Measurements from ENCODE around the gene LXN.
"Not testable (repeated sequence)": the region's sequence is repeated elsewhere in the genome, so short reads cannot be mapped to it uniquely, and the experiment has no call there.

LXN gene, protein sequence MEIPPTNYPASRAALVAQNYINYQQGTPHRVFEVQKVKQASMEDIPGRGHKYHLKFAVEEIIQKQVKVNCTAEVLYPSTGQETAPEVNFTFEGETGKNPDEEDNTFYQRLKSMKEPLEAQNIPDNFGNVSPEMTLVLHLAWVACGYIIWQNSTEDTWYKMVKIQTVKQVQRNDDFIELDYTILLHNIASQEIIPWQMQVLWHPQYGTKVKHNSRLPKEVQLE

DNA sequence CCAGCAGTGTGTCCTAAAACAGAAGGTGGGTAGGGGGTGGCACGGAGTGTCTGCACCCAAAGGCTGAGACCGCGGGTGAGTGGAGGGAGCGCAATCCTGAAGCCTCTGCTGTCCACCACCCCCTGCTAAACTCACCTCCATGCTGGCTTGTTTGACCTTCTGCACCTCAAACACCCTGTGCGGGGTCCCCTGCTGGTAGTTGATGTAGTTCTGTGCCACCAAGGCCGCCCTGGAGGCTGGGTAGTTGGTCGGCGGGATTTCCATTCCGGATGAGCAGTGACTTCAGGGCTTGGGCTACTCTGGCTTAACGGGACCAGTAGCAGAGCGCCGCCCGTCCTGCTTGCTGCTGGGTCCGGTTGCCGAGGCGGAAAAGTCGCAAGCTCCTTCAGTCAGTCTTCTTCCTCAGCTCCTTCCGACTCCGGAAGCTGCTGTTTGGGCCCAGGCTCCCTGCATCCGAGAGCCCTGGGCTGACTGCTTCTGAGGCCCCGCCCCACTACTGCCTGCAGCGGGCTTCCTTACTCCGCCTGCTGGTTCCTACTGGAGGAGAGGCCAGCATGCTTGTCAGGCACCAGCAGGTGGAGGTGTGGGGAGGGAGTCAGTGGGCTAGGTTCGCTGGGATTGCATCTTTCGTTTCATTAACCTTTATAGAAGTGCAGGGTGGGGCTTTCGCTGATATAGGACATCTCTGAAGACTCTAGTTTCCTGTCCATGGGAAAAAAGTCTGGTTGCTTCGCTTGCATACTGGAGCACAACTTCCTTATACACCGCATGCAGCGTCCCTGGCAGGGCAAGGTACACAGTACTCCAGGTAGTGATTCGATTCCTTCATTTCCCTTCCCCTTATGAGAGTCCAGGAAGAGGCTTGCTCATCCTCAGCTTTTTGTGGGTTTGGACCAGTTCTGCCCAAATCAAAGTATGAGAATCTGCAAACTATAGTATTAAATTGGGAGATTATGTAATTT lies at the start of gene LXN:
Gene LXN, minus strand, starts transcription at position 434 of the 962 bp plus-strand sequence. Its CDS starts 170 bp downstream, at position 264.
- ATAC-seq: peak; percentile 97 to 98

DNA sequence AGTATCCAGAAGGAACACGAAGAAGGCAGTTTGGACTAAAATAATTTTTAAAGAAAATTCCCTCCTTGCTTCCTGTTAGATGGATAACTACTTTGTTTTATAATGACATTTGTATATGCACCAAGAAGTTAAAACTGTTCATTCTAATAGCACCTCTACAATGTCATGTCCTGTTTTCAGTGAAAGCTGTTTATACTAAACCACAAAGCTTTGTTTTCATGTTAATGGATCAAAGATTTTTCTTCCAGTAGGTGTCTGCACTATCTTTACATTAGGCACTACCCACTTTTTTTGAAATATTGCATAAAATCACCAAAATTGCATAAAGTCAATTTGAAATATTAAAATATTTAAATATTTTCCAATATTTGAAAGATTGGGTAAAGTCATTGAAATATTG lies 49.7 kb upstream of the LXN start:
- ATAC-seq: no peak

DNA sequence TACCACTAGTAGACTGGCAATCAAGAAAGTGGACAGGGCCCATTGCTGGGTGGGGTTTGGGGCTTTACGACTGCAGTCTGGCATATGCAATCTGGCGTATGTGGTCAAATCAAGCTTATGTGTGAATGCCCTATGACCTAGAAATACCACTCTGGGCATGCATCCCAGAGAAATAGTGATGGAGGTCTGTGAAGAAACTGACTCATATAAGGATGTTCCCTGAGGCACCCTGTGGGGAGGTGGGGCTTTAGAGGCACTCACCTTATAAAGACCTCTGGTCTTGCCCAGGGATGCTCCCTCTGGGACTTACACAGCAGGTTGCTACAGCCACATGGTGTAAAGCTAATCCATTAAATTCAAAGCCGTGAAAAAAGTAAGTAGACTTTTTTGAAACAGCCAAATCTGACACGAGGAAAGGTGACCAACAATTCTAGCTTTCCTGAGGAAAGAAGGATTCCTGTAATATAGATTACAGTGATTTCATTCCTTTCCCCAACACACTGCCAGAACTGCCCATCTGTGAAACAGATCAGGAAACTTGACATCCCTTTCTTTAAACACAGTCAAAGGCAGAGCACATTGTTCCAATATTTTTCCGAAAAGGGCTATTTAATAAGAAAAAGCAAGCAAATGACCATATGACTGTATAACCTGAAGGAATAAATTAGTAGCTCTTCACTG lies 46.2 kb upstream of the LXN start:
- no peak for ATAC-seq

DNA sequence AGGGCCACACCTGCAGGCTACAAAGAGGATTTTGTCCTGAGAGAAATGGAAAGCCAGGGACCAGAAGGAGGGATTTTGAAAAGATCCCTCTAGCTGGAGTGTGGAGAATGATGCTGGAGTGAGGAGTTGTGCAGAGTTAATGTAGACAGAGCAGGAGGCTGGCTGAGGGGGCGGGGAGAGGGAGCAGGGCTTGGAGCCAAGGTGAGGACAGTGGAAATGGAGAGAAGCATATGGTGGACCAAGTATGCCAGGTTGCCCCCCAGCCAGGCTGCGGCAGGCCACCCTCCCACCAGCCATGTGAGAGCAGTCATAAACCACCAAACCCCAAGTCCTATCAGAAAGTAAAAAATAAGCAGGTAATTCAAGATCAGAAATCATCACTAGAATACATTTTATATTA lies 45.1 kb upstream of the LXN start:
- ATAC-seq: no peak

DNA sequence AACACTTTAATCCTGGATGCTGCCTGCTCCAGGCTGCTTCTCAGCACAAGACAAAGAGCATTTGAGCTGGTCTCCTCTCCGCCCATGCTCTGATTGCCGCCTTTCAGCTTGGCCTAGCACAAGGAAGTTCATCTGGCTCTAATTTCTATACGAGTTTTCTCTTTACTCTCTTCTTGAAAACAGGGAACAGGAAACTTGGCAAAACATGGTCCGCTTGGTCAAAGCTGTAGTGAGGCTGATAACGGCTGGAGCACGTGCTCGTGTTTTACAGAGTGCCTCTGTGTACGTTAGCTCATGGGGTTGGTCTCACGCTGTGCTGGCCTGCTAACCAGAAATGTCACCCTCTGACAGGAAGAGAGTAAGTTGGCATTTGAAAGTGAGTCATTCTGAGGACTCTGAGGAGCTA lies 40.6 kb upstream of the LXN start:
- ATAC-seq: no peak

DNA sequence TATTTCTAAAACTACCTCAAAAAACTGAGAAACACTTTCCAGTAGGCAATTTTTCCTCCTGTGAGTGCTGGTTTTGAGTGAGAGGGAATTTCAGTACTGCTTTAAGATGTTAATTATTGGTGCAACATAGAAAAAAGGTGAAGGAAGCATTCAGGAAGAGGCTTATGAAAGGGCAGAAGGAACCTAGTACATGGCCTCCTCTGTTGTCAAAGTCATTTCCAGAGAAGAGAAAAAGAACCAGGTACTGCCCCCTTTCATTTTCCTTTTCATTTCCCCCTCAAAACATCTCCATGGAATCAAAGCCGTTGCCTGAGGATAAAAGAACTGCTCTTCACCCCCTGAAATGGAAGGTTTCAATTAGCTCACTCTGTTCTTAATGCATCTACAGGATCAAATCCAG lies 40.0 kb upstream of the LXN start:
- no peak for ATAC-seq

DNA sequence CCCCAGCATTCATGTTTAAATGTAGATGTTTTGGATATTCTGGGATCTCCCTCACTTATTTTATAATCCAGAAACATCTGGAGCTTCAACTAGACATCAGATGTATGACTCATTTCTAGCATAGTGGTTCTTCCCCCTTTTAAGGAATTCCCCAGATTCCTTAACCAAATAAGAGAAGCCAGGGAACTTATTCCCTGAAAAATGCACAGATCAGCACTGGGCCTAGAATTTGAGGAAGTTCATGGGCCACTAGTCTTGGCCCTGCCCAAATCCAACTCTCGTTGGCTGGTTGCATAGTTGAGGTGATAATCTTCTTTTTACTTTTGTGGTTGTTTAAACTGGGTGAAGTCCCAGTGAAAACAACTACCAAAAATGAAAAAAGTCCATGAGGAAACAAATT lies 39.4 kb upstream of the LXN start:
- ATAC-seq: no peak

DNA sequence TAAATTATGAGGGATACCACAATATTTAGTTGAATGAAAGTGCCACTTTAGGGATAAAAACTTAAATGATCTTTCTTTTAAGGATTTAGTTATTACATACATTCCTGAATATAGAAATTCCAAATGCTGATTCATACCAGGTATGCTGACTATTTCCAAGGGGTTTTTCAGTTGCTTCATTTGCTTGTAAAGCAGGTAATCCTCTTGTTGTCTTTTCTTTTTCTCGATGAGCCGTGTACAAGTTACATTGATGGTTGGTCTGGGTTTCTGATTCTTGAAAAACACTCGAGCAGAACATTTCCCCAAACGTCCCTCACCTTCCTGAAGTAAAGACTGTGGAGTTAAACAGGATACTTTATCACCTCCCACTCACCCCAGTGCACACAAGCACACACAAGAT lies 38.2 kb upstream of the LXN start:
- ATAC-seq: no peak

DNA sequence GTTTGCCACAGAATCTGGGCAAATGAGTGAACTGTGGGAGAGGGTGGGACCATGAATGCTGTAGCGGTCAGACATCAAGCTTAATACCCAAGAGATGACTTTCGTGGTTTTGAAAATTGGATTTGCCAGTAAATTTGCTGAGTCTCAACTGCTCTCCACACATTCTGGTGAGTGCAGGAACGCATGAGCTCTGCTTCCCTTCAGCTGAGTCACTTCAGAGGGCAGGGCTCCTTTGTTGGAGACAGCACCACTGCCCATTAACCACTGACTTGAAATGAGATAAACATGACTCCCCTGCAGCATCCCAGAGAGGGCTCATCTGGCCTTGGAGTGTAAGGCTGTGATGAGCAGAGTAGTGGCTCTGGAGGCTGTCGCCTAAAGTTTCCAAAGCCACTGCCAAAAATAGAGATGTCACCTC lies 37.2 kb upstream of the LXN start:
- no peak for ATAC-seq

DNA sequence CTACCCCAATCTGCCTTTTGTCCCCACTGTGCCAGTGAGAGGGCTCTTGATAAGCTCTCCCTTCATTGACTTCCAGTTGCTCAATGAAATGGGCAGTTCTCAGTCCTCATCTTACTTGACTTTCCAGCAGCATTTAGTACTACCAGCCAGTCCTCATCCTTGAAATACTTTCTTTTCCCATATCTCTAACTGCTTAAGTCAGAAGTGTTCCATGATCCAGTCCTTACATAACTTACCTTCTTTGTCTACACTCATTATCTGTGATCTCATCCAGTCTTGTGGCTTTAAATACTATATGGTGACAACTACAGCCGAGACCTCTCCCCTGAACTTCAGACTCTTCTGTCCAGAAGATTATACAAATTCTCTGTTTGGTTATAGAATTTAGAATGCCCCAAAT lies 31.1 kb upstream of the LXN start:
- no peak for ATAC-seq

DNA sequence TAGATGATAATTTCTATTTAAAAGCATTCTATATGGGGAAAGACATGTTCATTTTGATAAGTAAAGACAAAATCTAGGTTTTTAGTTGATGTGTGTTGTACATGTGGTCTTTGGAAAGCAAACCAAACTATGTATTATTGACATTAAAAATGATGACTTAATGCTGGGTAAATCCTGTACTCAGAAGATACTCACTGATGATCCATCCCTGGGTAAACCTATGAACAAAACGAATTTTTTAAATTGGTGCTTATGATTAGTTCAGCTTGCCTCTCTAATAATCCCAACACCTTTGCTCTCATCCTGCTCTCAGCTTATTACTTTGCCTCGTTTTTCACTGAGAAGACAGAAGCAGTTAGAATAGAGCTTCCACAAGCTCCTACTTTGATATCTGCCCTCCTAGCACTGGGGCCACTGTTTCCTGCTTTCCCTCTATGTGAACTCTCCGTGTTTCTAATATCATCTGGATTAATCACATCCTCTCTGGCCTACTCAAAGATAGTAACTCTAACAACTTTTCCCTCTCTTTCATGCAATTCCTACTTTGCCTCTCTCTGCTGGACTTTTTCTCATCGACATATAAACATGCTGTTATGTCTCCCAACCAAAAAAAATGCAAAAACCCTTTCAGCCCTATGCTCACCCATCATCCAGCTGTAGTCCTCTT lies 30.5 kb upstream of the LXN start:
- no peak for ATAC-seq

DNA sequence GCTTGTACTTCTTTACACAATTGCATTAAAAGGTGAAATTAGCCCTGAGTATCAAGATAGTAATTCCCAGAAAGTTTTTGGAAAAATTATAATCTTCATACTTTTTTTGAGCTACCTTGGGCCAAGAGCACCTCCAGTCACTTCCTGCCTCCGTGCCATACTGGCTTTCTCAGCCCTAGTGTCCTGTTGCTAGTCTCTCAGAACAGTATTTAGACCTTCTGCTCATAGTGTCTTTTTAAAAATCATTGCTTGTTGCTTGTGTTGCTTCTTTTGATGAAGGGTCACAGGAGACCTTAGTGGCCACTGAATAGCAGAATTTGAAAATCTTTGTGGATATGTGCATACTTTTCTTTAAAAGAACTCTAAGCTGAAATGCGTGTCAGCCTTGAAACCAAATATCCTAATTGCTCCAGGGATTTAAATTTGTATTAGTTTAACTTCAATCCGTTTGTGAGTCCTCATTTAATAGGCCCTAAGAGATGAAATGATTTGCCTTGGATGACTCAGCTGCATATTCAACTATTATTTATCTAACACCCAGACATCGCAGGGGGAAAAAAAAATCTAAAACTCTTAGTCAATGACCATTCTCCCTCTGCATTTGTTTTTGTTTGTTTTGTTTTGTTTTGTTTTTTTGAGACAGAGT lies 29.1 kb upstream of the LXN start:
- no peak for ATAC-seq

DNA sequence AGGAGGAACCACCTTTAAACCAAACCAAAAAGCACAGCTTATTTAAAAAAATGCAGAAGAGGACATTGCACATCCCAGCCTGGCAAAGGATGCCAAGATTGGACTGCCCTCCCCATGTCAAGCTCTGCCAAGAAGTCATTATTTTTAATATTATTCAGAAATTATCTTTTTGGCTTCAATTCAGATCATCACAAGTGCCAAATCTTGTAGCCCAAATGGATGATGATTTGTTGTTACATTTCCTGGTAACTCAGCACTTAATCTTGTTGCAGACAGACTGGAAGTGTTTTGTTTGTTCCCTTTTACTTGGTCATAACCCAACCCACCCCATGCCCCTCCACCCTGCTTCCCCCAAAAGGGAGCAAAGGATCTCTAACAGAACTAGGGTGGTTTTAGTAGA lies 28.1 kb upstream of the LXN start:
- no peak for ATAC-seq

DNA sequence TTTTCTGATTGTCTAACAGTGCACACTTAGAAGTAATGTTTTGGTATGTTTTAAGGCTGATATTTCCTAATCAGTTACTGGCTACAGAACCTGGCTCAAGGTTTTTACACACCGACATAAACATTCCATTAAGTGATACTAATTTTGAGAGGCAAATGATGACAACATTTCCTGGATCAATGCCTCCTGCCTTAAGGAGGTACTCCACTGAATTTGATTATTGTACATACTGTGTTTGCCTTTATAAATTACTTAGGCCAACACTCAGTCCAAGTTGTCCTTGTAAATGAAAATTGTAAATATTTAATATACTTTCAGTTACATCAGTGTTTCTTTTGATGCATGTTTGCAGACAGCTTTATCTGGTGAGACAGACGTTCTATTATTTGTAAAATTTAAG lies 24.2 kb upstream of the LXN start:
- no peak for ATAC-seq

DNA sequence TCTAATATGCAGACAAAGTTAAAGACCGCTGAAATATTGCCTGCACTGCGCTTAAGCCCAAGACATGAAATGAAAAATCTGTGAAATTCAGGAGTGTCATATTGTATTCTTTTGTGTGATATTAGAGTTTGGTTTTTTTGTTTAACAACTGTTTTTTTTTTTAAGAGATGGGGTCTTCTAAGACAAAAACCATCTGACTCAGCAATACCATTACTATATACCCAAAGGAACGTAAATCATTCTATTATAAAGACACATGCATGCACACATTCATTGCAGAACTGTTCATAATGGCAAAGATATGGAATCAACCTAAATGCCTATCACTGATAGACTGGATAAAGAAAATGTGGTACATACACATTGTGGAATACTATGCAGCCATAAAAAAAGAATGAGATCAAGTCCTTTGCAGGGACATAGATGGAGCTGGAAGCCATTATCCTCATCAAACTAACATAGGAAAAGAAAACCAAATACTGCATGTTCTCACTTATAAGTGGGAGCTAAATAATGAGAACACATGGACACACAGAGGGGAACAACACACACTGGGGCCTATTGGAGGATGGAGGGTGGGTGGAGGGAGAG lies 21.5 kb upstream of the LXN start:
- not testable (repeated sequence) for ATAC-seq

DNA sequence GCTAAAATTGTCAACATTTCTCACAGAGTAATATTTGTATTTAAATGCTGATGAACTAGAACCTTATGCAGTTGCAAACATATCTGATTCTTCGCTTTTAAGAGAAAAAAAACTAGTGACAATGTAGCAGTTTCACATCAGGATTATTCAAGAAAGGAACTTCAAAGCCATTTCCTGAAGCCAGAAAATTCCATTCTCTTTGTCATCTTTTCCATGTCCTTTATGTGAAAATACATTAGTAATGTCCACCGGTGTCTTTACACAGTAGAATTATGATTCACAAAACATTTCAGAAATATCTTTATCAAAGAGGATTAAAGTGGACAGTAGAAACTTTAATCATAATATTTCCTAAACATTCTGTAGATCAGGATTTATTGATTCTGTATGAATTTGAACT lies 12.7 kb upstream of the LXN start:
- no peak for ATAC-seq

DNA sequence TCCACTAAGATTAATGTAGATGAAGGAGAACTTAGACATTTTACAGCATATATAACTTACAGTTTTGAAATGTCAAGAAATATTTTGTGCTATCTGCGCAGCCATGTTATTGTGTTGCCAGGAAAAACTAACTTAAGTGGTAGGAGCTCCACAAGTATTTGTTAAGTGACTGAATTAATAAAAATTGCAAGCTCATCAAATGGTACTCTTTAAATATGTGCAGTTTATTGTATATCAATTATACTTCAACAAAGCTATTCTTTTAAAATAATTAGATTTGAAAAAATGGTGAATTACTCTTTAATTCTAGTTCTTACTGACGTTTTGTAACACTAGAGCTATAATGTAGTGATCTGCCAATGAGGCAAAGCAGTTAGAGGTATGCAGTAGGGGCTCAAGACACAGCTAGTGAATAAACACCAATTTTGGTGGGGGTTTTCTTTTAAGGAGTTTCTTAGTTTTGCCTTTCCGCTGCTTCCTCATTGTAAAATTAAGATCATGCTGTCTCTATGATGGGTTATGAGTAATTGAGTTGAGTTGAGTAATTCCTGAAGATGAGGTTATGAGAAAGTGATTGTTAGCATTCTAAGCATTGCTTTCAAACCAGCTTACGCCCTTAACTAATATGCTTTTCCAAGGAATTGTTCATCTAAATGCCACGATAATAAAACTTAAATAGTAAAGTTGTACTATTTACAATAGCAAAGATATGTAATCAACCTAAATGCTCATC lies 10.9 kb upstream of the LXN start:
- ATAC-seq: peak in 1 of 2 donors; percentile 20

DNA sequence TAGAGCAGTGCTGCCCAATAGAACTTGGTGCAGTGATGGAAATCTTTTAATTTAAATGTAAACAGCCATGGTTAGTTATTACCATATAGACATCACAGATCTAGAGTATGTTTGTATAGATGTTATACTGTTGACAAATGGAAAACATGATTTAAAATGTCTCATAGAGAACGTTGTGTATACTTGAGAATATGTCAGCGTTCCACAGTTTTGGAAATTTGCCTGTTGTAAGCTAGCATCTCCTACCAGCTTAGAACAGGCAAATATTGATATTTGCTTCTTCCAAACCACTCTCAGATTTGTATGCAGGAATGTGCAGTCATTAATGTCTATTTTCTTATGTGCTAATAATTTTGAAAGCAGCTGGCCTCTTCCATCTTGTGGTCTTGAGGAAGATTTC lies 8.4 kb upstream of the LXN start:
- no peak for ATAC-seq

DNA sequence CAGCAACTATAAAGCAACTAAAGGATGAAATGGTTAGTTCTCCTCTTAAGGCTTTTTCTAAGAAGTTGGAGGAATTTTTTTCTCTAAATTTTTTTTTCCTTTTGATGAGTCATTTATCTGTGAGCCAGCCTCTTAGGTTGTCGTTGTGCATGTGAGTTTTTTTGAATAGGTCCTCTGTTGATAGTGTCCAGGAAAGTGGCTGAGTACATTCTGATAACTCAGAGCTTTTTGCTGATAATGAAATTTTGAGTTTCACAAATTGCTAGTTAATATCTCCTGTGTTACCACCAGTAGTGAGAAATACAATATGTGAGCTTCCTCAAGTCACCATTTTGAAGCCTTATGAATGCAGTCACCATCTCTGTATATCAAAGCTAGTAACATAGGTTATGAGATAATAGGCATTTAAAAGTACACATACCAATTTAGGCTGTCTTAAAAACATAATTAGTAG lies 7.1 kb upstream of the LXN start:
- ATAC-seq: no peak

DNA sequence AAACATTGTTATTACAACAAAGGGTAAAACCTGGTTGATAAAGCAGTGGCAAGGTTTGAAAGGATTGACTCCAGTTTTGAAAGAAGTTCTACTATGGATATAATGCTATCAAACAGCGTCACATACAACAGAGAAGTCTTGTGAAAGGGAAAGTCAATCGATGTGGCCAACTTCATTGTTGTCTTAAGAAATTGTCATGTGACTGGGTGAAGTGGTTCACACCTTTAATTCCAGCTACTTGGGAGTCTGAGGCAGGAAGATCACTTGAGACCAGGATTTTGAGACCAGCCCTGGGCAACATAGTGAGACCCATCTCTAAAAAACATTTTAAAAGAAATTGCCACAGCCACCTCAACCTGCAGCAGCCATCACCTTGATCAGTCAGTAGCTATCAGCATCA lies 6.2 kb upstream of the LXN start:
- ATAC-seq: no peak

DNA sequence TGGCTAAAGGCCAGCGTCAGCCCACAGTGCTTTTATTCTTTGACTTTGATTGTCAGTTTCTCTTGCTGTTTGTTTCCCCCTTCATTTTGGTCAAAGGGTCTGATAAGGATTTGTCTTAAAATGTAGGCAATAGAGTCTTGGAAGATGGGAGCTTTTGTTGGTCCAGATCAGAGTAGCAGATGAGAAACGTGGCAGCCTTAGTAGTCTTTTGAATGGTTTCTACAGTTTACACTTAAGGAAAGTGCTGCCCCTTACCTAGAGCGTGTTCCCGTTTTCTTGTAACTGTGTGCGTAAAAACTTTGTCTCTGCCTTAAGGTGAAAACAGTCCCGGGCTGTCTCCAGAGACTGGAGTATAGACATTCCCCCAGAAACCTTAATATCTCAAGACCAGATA lies 630 bp downstream of the LXN start:
- ATAC-seq: no peak

Data from activated CD4-positive, CD25-positive, alpha-beta regulatory T cell treated with anti-CD3 and anti-CD28 coated beads, Interleukin-2, amount 50 U/mL, for 24 hours (primary cell).